Measurements from ENCODE around the gene MRPL4. TPM values are rescaled to one million over a fixed set of nuclear protein-coding genes. Genes with fewer than 3 reads are reported as not detected.

MRPL4 gene
- total and polyA plus RNA-seq, 10 of the 15 experiments (the other 5 are each of a cell fraction or from before 2014, with no cell fraction given), result 0.79 to 221 (median 112) TPM

- TF ChIP-seq PAX8 (IDR thresholded peaks at IDR 0.05), result no peak; the same call in 1 of the 2 replicates
- no peak for TF ChIP-seq SUPT20H (IDR thresholded peaks at IDR 0.05; ENCODE audit: borderline replicate concordance, control insufficient read depth, low read depth, low read length)
- TF ChIP-seq ASH2L (IDR thresholded peaks at IDR 0.05; ENCODE audit: borderline replicate concordance, low read depth), result no peak
- no peak; the same call in 1 of the 2 replicates for TF ChIP-seq EED (IDR thresholded peaks at IDR 0.05; ENCODE audit: low read depth)
- TF ChIP-seq ESRRA (IDR thresholded peaks at IDR 0.05; ENCODE audit: low read length), result no peak
- no peak; a peak in 2 of 4 replicates for TF ChIP-seq IKZF2 (IDR thresholded peaks at IDR 0.05)
- TF ChIP-seq DPF2 (IDR thresholded peaks at IDR 0.05), result no peak; the same call in 1 of the 2 replicates
- TF ChIP-seq STAT1 (conservative IDR thresholded peaks at IDR 0.05), result no peak
- peak in 1 of 2 experiments; percentile 64; a peak in 1 of 4 replicates for TF ChIP-seq ETV6 (conservative IDR thresholded peaks at IDR 0.05 in 1 of 2, IDR thresholded peaks at IDR 0.05 in 1 of 2; ENCODE audit: borderline replicate concordance in 1 of 2, low read depth in 1 of 2)
- TF ChIP-seq, protein P1, sequence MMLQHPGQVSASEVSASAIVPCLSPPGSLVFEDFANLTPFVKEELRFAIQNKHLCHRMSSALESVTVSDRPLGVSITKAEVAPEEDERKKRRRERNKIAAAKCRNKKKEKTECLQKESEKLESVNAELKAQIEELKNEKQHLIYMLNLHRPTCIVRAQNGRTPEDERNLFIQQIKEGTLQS (IDR thresholded peaks at IDR 0.05; ENCODE audit: borderline replicate concordance, extremely low read depth, low read depth, low read length), result no peak
- no peak for TF ChIP-seq MYC (IDR thresholded peaks at IDR 0.05; ENCODE audit: insufficient read depth, insufficient read length, insufficient replicate concordance, low read length, severe bottlenecking)
- no peak for TF ChIP-seq CEBPB (IDR thresholded peaks at IDR 0.05; ENCODE audit: borderline replicate concordance in 1 of 2, low read depth in 2 of 2, low read length in 2 of 2)
- TF ChIP-seq CBX3 (IDR thresholded peaks at IDR 0.05; ENCODE audit: borderline replicate concordance, low read depth), result no peak
- TF ChIP-seq NFIC (IDR thresholded peaks at IDR 0.05; ENCODE audit: low read depth, low read length), result no peak
- no peak for TF ChIP-seq CBX5 (IDR thresholded peaks at IDR 0.05; ENCODE audit: low read depth)
- no peak for TF ChIP-seq KDM1A (IDR thresholded peaks at IDR 0.05; ENCODE audit: borderline replicate concordance)
- peak; percentile 64 for TF ChIP-seq NR2F1 (conservative IDR thresholded peaks at IDR 0.05)
- no peak for TF ChIP-seq KLF5 (IDR thresholded peaks at IDR 0.05; ENCODE audit: partially characterized antibody)
- TF ChIP-seq BHLHE40 (IDR thresholded peaks at IDR 0.05; ENCODE audit: borderline replicate concordance in 1 of 2, low read depth in 2 of 2, low read length in 1 of 2), result peak; percentile 71 to 82
- peak; percentile 96 for TF ChIP-seq SMAD5 (IDR thresholded peaks at IDR 0.05; ENCODE audit: low read depth)
- no peak for TF ChIP-seq TCF7 (IDR thresholded peaks at IDR 0.05; ENCODE audit: borderline replicate concordance)
- TF ChIP-seq EP300 (IDR thresholded peaks at IDR 0.05; ENCODE audit: borderline replicate concordance in 1 of 2, control insufficient read depth in 1 of 2, low read depth in 2 of 2, low read length in 2 of 2), result no peak
- TF ChIP-seq SKIL (IDR thresholded peaks at IDR 0.05; ENCODE audit: low read depth, poor library complexity, severe bottlenecking), result no peak
- peak; percentile 62; the same call in 1 of the 2 replicates for TF ChIP-seq YY1 (IDR thresholded peaks at IDR 0.05; ENCODE audit: low read depth, low read length)
- TF ChIP-seq HDGF (IDR thresholded peaks at IDR 0.05), result no peak
- peak; percentile 72 for TF ChIP-seq SMARCA5 (IDR thresholded peaks at IDR 0.05)
- TF ChIP-seq NBN (IDR thresholded peaks at IDR 0.05), result 0 out of 2 replicates have a peak, but pooled peaks have one; percentile 32
- no peak for TF ChIP-seq SMC3 (IDR thresholded peaks at IDR 0.05; ENCODE audit: borderline replicate concordance, low read length)
- no peak; the same call in 1 of the 2 replicates for TF ChIP-seq TBL1XR1 (IDR thresholded peaks at IDR 0.05; ENCODE audit: low read depth, low read length)
- TF ChIP-seq BACH1 (IDR thresholded peaks at IDR 0.05; ENCODE audit: borderline replicate concordance), result peak; percentile 51; the same call in 1 of the 2 replicates
These were observed 18.8 kb downstream of the MRPL4 start, which contains the start of gene ICAM1 (continued) for GRCh38 chr19:10270616-10271394.

Measured in GM12878 (cell line).